ENCODE results near the gene NHSL1.

NHSL1 gene

DNA sequence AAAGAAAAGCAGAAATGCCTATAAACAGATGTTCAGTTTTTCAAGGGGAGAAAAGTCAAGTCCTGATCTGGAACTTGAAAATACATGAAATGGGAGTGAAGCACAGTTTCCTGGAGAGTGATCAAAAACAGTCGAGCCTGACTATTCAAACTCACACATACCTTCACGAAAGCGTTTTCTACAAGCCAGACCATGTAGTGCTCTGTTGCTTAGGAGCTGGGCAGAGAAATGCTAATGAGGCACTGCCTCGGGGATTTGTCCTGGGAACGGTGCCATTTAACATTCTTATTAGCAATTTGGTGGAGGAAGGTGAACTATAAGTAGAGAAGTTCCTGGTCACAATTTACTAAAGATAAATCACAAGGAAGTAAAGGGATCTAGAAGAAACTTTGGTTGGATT lies 5.9 kb downstream of the NHSL1 start:
- no peak for DNase-seq (ENCODE audit: low read depth in 2 of 2)

- DNase-seq (ENCODE audit: low read depth in 2 of 2): no peak
Measured at GRCh38 chr6:138492871-138493270, 6.4 kb downstream of the NHSL1 start.

DNA sequence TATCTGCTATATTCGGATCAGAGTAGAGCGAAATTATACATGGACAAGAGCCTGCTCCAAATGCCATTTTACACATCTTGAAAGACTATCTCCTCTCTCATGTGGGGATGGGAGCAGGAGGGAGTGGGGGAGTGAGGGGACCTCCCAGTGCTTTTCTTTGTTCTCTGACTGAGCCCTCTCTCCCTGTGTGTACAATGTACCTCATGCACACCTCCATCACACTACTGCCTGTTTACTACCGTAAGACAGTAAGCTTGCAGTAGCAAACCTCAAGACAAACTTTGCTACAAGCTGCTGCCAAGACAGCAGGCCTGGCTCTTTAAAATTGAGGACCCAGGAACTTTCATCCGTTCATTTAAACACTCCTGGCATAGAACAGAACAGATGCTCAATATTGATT lies 7.2 kb downstream of the NHSL1 start:
- no peak for DNase-seq (ENCODE audit: low read depth in 2 of 2)

- DNase-seq (ENCODE audit: low read depth in 2 of 2): no peak
Measured at GRCh38 chr6:138491017-138491416, 8.3 kb downstream of the NHSL1 start.

GRCh38 chr6:138489846-138490245 lies 9.4 kb downstream of the NHSL1 start:
- no peak for DNase-seq (ENCODE audit: low read depth in 2 of 2)

DNA sequence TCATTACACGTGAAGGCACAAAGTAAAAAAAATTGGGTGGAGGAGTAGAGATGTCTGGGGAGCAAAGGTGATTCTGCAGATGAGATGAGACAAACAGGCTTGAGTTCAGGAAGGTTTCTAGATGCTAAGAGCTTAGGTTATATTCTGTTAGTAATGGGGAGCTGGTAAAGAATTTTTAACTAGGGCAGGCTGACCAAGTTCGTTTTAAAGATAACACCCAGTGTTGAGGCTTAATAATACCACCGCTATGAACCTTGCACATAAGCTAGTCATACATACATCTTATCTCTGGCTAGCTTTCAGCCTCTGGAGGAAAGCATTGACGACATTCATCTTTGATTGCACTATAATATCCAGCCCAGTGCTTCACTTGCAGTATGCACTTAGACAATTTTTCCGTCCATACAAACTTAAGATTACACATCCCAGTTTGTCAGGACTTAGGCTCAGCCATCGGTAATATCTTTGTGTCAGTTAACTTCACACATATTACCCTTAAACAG lies 12.1 kb downstream of the NHSL1 start:
- DNase-seq (ENCODE audit: low read depth in 2 of 2): no peak

GRCh38 chr6:138486249-138487101 lies 12.8 kb downstream of the NHSL1 start:
- DNase-seq (ENCODE audit: low read depth in 2 of 2): no peak

DNA sequence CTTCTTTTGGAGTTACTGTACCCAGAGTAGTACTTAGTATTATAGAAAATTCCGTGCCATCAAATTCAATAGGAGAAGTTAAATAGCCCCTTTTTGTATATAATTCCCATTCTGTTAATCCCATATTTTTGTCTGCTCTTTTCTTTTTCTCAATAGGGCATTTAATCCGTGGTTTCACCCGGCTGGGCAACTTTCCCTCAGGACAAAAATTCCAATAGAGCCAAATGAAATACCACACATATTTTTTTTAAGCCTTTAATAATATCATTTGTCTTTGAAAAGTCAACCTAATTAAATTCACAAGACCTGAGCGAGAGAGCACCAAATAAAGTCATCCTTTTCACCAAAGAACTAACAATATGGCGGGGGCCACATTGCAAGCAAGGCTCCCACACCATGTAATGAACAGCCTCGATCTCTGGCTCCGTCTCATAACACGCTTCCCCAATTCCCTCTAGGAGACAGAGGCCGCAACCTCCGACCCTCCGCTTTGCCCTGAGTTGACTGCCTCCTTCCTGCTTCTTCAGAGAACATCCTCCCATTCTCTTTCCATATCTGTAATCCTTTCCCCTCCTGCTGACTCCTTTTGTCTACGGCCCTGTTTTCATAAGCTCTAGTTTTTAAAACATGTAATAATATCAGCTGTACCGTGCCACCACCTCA lies 13.6 kb downstream of the NHSL1 start:
- no peak for DNase-seq (ENCODE audit: low read depth in 2 of 2)

DNA sequence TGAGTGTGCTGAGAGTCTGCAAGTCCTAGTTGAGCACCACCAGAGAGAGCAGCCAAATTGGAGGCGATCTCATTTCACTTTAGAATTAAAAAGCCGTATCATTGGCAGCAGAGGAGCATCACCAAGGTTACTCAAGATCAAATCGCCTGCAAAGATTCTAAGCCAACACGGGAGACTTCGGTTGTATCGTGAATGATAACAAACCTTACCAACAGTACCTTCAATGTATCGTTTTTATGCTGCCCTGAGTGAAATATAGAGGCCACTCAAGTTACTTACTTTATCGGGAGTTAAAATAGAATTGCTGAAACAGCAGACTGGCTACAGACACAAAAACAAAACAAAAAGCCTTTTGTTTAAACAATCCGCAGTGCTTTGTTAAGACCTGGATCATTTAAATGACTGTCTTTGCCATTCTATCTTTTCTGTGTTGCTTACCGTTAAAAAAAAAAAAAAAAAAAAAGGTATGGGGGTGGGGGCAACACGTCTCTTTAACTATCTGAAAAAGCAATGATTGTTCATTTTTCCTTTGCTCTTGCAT lies 14.2 kb downstream of the NHSL1 start:
- no peak for DNase-seq (ENCODE audit: low read depth in 2 of 2)

GRCh38 chr6:138484018-138484731 lies 15.1 kb downstream of the NHSL1 start:
- DNase-seq (ENCODE audit: low read depth in 2 of 2): no peak

DNA sequence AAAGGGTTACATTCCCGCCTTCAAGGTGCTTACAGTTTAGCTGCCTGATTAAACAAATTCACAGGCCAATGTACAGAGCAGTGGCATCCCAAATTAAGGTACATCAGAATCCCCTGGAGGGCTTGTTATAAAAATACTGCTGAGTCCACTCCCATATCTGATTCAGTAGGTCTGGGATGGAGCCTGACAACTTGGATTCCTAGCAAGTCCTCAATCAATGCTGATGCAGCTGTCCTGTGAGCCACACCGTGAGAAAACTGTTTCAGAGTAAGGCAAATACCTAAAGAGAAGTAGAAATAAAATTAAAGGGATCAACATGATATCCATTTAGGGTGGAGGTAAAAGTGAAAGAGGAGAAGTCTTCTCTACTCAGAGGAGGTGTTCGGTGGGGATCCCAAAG lies 16.5 kb downstream of the NHSL1 start:
- no peak for DNase-seq (ENCODE audit: low read depth in 2 of 2)

DNA sequence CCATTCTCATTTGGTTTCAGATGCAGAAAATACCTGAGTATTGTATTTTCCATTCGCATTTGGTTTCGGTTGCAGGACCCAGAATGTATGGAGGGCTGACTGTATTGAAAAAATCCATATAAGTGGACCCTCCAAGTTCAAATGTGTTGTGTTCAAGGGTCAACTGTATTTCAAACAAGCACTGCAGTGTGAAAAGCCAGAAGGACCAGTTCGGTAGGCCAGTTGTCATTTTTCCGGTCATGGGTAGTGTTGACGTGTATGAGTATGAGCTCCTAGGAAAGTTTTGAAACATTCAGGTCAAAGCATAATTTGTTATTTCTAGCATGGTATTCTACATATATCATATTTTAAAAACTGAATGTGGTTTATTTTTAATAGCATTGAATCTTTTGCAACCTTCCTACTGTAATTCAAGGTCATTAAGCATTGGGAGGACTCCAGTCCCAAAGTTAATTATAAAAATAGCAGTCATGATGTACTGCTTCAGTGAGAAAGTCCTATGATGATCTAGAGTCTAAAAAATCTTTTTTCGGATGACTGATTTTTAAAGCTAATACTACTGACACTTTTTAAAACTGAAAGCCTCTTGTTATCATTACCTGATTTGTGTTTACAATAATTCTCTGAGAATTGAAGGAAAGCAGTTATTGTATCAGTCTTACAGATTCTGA lies 18.9 kb downstream of the NHSL1 start:
- no peak for DNase-seq (ENCODE audit: low read depth in 2 of 2)

DNA sequence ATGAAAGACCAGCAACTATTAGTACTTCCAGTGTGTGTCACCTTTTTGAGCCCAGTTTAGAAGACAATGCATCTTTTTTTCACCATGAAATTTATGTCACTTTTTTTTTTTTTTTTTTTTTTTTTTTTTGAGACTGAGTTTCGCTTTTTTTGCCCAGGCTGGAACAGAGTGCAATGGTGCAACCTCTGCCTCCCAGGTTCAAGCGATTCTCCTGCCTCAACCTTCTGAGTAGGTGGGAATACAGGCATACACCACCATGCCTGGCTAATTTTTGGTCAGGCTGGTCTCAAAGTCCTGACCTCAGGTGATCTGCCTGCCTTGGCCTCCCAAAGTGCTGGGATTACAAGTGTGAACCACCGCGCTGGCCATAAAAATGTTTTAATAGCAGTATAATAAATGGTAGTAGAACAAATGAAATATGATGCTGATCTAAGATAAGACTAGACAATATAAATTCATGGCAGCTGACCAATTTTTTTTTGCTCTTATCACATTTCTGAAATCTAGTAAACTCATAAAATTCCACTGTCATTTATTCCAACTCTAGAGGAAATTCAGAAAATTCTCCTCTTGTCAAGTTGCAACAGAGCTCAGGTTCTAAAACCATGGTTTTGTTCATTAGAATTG lies 21.3 kb downstream of the NHSL1 start:
- DNase-seq (ENCODE audit: low read depth in 2 of 2): no peak

DNA sequence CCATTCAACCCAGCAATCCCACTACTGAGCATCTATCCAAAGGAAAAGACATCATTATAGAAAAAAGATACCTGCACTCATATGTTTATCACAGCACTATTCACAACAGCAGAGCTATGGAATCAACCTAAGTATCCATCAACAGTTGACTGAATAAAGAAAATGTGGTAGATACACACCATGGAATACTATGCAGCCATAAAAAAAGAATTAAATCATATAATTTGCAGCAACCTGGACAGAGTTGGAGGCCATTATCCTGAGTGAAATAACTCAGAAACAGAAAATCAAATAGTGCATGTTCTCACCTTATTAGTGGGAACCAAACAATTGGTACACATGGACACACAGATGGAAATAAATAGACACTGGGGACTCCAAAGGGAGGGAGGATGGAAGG lies 23.2 kb downstream of the NHSL1 start:
- DNase-seq (ENCODE audit: low read depth in 2 of 2): no peak

DNA sequence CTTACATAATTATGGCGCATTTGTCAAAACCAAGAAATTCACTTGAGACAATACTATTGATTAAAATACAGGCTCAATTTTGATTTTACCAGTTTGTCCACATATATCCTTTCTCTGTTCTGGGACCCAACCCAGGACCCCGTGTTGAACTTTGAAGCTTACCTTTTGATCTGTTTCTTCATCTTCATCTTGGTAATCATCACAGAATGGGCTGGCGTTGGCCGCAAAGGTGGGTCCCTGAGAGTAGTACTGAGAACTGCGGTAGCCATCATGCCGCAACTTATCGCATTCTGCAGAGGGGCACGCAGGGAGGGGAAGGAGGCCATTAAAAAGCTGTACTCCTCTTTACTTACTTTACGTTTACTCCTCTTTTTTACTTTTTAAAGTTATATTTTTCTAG lies 26.1 kb downstream of the NHSL1 start:
- no peak for DNase-seq (ENCODE audit: low read depth in 2 of 2)

- no peak for DNase-seq (ENCODE audit: low read depth in 2 of 2)
Measured at GRCh38 chr6:138468320-138469015, 30.8 kb downstream of the NHSL1 start.

GRCh38 chr6:138467901-138468300 lies 31.4 kb downstream of the NHSL1 start:
- no peak for DNase-seq (ENCODE audit: low read depth in 2 of 2)

- no peak for DNase-seq (ENCODE audit: low read depth in 2 of 2)
Measured at GRCh38 chr6:138465007-138465645, 34.2 kb downstream of the NHSL1 start.

- DNase-seq (ENCODE audit: low read depth in 2 of 2): no peak
Measured at GRCh38 chr6:138464085-138464484, 35.2 kb downstream of the NHSL1 start.

GRCh38 chr6:138461647-138462046 lies 37.6 kb downstream of the NHSL1 start:
- DNase-seq (ENCODE audit: low read depth in 2 of 2): no peak
